Measurements from ENCODE around the gene SLC46A2. TPM values are rescaled to one million over a fixed set of nuclear protein-coding genes. Genes with fewer than 3 reads are reported as not detected.

Gene SLC46A2
- total and polyA plus RNA-seq, 9 of the 15 experiments (the other 6 are each of a cell fraction or from before 2014, with no cell fraction given) = not detected

DNA sequence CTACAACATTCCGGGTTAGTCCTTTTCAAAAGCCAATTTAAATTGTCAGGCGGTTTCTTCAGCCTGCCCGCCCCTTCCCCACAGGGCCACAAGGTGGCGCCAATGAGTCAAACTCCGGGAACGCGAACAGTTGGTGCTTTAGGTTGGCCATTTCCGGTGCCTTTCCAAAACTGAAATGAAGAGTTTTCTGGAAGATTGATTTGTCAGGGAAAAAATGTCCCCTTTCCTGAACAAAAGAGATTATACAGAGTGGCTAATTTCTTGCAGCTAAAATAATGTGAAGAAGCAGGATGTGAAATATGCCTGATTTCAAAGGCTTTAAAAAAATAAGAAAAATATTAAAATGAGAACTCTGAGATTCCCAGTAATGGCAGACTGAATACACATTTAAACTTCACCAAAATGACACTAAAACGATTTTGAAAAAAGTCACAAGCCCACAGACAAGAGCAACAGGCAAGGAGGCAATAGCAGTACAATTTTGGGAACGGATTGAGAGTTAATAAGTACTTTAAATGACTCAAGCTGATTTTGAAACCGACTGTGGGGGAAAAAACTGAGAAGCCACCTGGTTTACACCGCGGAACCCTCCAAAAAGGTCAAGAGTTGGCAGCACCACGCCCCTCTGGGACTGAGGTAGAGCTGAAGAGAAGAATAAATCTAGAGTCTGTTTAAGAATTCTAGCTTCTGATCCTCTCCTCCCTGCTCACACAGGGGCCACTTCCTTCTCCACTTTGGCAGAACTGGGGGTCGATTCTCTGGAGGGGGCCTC lies 45.7 kb downstream of the SLC46A2 start (continued):
- TF ChIP-seq, protein P1, sequence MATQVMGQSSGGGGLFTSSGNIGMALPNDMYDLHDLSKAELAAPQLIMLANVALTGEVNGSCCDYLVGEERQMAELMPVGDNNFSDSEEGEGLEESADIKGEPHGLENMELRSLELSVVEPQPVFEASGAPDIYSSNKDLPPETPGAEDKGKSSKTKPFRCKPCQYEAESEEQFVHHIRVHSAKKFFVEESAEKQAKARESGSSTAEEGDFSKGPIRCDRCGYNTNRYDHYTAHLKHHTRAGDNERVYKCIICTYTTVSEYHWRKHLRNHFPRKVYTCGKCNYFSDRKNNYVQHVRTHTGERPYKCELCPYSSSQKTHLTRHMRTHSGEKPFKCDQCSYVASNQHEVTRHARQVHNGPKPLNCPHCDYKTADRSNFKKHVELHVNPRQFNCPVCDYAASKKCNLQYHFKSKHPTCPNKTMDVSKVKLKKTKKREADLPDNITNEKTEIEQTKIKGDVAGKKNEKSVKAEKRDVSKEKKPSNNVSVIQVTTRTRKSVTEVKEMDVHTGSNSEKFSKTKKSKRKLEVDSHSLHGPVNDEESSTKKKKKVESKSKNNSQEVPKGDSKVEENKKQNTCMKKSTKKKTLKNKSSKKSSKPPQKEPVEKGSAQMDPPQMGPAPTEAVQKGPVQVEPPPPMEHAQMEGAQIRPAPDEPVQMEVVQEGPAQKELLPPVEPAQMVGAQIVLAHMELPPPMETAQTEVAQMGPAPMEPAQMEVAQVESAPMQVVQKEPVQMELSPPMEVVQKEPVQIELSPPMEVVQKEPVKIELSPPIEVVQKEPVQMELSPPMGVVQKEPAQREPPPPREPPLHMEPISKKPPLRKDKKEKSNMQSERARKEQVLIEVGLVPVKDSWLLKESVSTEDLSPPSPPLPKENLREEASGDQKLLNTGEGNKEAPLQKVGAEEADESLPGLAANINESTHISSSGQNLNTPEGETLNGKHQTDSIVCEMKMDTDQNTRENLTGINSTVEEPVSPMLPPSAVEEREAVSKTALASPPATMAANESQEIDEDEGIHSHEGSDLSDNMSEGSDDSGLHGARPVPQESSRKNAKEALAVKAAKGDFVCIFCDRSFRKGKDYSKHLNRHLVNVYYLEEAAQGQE (IDR thresholded peaks at IDR 0.05; ENCODE audit: borderline replicate concordance) = peak; percentile 79; the same call in 1 of the 2 replicates
- TF ChIP-seq, protein P1 (CRISPR knock-in tag; IDR thresholded peaks at IDR 0.05; ENCODE audit: low read depth) = no peak
- TF ChIP-seq, protein P2, sequence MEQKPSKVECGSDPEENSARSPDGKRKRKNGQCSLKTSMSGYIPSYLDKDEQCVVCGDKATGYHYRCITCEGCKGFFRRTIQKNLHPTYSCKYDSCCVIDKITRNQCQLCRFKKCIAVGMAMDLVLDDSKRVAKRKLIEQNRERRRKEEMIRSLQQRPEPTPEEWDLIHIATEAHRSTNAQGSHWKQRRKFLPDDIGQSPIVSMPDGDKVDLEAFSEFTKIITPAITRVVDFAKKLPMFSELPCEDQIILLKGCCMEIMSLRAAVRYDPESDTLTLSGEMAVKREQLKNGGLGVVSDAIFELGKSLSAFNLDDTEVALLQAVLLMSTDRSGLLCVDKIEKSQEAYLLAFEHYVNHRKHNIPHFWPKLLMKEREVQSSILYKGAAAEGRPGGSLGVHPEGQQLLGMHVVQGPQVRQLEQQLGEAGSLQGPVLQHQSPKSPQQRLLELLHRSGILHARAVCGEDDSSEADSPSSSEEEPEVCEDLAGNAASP (IDR thresholded peaks at IDR 0.05) = no peak
- peak; percentile 54; the same call in 1 of the 2 replicates for TF ChIP-seq GABPB1 (CRISPR knock-in tag; IDR thresholded peaks at IDR 0.05)
- no peak for TF ChIP-seq STAT5A (IDR thresholded peaks at IDR 0.05; ENCODE audit: borderline replicate concordance, low read length)
- TF ChIP-seq, protein P3, sequence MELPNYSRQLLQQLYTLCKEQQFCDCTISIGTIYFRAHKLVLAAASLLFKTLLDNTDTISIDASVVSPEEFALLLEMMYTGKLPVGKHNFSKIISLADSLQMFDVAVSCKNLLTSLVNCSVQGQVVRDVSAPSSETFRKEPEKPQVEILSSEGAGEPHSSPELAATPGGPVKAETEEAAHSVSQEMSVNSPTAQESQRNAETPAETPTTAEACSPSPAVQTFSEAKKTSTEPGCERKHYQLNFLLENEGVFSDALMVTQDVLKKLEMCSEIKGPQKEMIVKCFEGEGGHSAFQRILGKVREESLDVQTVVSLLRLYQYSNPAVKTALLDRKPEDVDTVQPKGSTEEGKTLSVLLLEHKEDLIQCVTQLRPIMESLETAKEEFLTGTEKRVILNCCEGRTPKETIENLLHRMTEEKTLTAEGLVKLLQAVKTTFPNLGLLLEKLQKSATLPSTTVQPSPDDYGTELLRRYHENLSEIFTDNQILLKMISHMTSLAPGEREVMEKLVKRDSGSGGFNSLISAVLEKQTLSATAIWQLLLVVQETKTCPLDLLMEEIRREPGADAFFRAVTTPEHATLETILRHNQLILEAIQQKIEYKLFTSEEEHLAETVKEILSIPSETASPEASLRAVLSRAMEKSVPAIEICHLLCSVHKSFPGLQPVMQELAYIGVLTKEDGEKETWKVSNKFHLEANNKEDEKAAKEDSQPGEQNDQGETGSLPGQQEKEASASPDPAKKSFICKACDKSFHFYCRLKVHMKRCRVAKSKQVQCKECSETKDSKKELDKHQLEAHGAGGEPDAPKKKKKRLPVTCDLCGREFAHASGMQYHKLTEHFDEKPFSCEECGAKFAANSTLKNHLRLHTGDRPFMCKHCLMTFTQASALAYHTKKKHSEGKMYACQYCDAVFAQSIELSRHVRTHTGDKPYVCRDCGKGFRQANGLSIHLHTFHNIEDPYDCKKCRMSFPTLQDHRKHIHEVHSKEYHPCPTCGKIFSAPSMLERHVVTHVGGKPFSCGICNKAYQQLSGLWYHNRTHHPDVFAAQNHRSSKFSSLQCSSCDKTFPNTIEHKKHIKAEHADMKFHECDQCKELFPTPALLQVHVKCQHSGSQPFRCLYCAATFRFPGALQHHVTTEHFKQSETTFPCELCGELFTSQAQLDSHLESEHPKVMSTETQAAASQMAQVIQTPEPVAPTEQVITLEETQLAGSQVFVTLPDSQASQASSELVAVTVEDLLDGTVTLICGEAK (IDR thresholded peaks at IDR 0.05) = 0 out of 2 replicates have a peak, but pooled peaks have one; percentile 47
- TF ChIP-seq, protein P3 (CRISPR knock-in tag; IDR thresholded peaks at IDR 0.05) = no peak
